ENCODE results near the gene NUF2.

DNA sequence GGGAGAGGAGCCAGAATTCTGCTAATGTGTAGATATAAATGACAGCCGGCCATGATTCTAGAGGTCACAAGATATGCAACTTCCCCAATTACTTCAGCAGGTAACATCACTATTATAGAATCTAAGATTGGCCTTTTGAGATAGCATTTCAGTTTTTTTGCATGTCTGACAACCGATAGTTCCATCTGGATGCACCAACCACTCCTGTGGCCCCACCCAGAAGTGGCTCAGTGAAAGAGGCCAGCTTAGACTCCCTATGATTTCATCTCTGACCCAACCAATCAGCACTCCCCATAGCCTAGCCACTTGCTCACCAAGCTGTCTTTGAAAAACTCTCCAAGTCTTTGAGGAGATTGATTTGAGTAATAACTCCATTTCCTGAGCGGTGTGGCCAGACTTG is 30.3 kb upstream of the NUF2 start:
- no peak for TF ChIP-seq CTCF (IDR thresholded peaks at IDR 0.05)
- TF ChIP-seq POLR2A (IDR thresholded peaks at IDR 0.05), result no peak

Data from uterus (tissue), 2 donors.